Measurements from ENCODE around the gene HS3ST4. TPM values are rescaled to one million over a fixed set of nuclear protein-coding genes. Genes with fewer than 3 reads are reported as not detected.

The HS3ST4 gene
- total RNA-seq, 1 donor from 2014 or later = 1.5 TPM

GRCh38 chr16:25693631-25694030 lies 1.9 kb downstream of the HS3ST4 start:
- DNase-seq (ENCODE audit: extremely low spot score in 2 of 2) = no peak
- peaks cover 4% of the 10 kb centered on the region for H3K27me3 ChIP-seq
- no peaks in the 10 kb centered on the region for H3K36me3 ChIP-seq
- H3K4me3 ChIP-seq = peak overlapping the region in 1 of 2 donors; percentile 16
- no peaks in the 10 kb centered on the region for H3K9me3 ChIP-seq
- H3K27ac ChIP-seq = no peak overlapping the region
- intact Hi-C loops (cut with DNase I) = no loop called here
- H3K4me1 ChIP-seq = no peaks in the 10 kb centered on the region
- TF ChIP-seq CTCF (IDR thresholded peaks at IDR 0.05) (no peak), POLR2A (IDR thresholded peaks at IDR 0.05) (no peak), POLR2AphosphoS5 (IDR thresholded peaks at IDR 0.05; ENCODE audit: insufficient read depth in 1 of 2, low read depth in 1 of 2) (no peak)

GRCh38 chr16:25699069-25699468 lies 7.3 kb downstream of the HS3ST4 start:
- DNase-seq (ENCODE audit: extremely low spot score in 2 of 2) = no peak
- Histone ChIP-seq H3K27me3 (no peaks in the 10 kb centered on the region), H3K9me3 (no peaks in the 10 kb centered on the region), H3K27ac (no peak overlapping the region), H3K4me1 (no peaks in the 10 kb centered on the region), H3K4me3 (no peak overlapping the region), H3K36me3 (no peaks in the 10 kb centered on the region)
- no peak for TF ChIP-seq CTCF (IDR thresholded peaks at IDR 0.05)
- intact Hi-C loops (cut with DNase I) = no loop called here

- TF ChIP-seq CTCF (IDR thresholded peaks at IDR 0.05) = no peak
- no peak for TF ChIP-seq POLR2AphosphoS5 (IDR thresholded peaks at IDR 0.05; ENCODE audit: insufficient read depth in 1 of 2, low read depth in 1 of 2)
- no peak for TF ChIP-seq POLR2A (IDR thresholded peaks at IDR 0.05)
- no peaks in the 10 kb centered on the region for H3K36me3 ChIP-seq
- no peak overlapping the region for H3K4me3 ChIP-seq
- intact Hi-C loops (cut with DNase I) = no loop called here
- no peak for DNase-seq (ENCODE audit: extremely low spot score in 2 of 2)
- H3K4me1 ChIP-seq = no peaks in the 10 kb centered on the region
- H3K27ac ChIP-seq = no peak overlapping the region
- H3K27me3 ChIP-seq = no peaks in the 10 kb centered on the region
- H3K9me3 ChIP-seq = no peaks in the 10 kb centered on the region
Observed at GRCh38 chr16:25700547-25700946, 8.8 kb downstream of the HS3ST4 start.

- Histone ChIP-seq H3K4me1 (no peaks in the 10 kb centered on the region), H3K4me3 (no peak overlapping the region), H3K27me3 (no peaks in the 10 kb centered on the region), H3K9me3 (no peaks in the 10 kb centered on the region), H3K27ac (no peak overlapping the region), H3K36me3 (no peaks in the 10 kb centered on the region)
- no peak for DNase-seq (ENCODE audit: extremely low spot score in 2 of 2)
- TF ChIP-seq POLR2AphosphoS5 (IDR thresholded peaks at IDR 0.05; ENCODE audit: insufficient read depth in 1 of 2, low read depth in 1 of 2) = no peak
- intact Hi-C loops (cut with DNase I) = no loop called here
Observed at GRCh38 chr16:25707553-25707952, 15.8 kb downstream of the HS3ST4 start.

- H3K4me3 ChIP-seq = no peak overlapping the region
- H3K36me3 ChIP-seq = no peaks in the 10 kb centered on the region
- no peaks in the 10 kb centered on the region for H3K27me3 ChIP-seq
- intact Hi-C loops (cut with DNase I) = no loop called here
- H3K9me3 ChIP-seq = no peaks in the 10 kb centered on the region
- H3K4me1 ChIP-seq = no peaks in the 10 kb centered on the region
- H3K27ac ChIP-seq = no peak overlapping the region
- TF ChIP-seq POLR2AphosphoS5 (IDR thresholded peaks at IDR 0.05; ENCODE audit: insufficient read depth in 1 of 2, low read depth in 1 of 2) (no peak), POLR2A (IDR thresholded peaks at IDR 0.05) (no peak)
- no peak for DNase-seq (ENCODE audit: extremely low spot score in 2 of 2)
Observed at GRCh38 chr16:25707982-25708583, 16.3 kb downstream of the HS3ST4 start.

GRCh38 chr16:25709213-25709612 lies 17.5 kb downstream of the HS3ST4 start:
- no peak for DNase-seq (ENCODE audit: extremely low spot score in 2 of 2)
- Histone ChIP-seq H3K4me1 (no peaks in the 10 kb centered on the region), H3K27ac (no peak overlapping the region), H3K36me3 (no peaks in the 10 kb centered on the region), H3K9me3 (no peaks in the 10 kb centered on the region), H3K27me3 (no peaks in the 10 kb centered on the region), H3K4me3 (no peak overlapping the region)
- intact Hi-C loops (cut with DNase I) = no loop called here
- TF ChIP-seq POLR2AphosphoS5 (IDR thresholded peaks at IDR 0.05; ENCODE audit: insufficient read depth in 1 of 2, low read depth in 1 of 2) (no peak), CTCF (IDR thresholded peaks at IDR 0.05) (no peak)

Measured in vagina (tissue), 2 donors.